ENCODE data around the gene PTPN1.

- TF ChIP-seq CTCF (IDR thresholded peaks at IDR 0.05) (no peak), POLR2A (IDR thresholded peaks at IDR 0.05) (no peak)
Measured at GRCh38 chr20:50525681-50526080, 15.5 kb downstream of the PTPN1 start.

Measured in thyroid gland (tissue), 4 donors.